ENCODE data around the gene KCTD18. TPM values are rescaled to one million over a fixed set of nuclear protein-coding genes. Genes with fewer than 3 reads are reported as not detected.

Gene KCTD18
- total and polyA plus RNA-seq, 2 of the 8 experiments (the other 6 are each of a cell fraction or from before 2014, with no cell fraction given), result 1.6 to 3.1 TPM

DNA sequence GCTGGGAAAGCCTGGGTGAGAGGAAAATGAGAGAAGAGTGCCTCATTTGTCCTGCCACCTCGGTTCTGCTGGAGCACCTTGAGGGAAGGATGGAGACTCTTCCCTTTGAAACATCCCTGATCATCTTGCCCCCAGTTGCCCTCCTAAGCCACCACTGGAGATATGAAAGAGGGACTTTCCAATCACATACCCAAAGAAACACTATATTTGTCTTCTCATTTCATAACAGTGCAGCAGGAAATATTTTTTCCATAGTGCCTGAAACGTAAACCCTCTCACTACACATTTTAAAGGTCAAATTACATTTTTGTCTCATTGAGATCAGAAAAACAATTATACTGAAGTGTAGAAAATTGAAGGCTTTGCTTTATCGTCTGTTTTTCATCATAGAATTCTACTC lies 63.3 kb downstream of the KCTD18 start:
- no peak overlapping the region for H2BK120ac ChIP-seq (replicated peaks; ENCODE audit: low read depth, low read length)
- no peak overlapping the region for H4K5ac ChIP-seq (ENCODE audit: insufficient read length, low read depth, low read length)
- H3K23me2 ChIP-seq (ENCODE audit: low read depth, low read length), result no peaks in the 10 kb centered on the region
- H3K56ac ChIP-seq (replicated peaks; ENCODE audit: insufficient read length, low read depth, low read length), result no peak overlapping the region
- no peaks in the 10 kb centered on the region for H3K79me1 ChIP-seq (ENCODE audit: low read depth, low read length)
- no peaks in the 10 kb centered on the region for H3K27me3 ChIP-seq (replicated peaks in 1 of 4; ENCODE audit: control insufficient read depth in 3 of 4, extremely low read depth in 1 of 4, insufficient read depth in 3 of 4, low read length in 3 of 4)
- H3K79me2 ChIP-seq (ENCODE audit: control insufficient read depth in 1 of 2, insufficient read depth in 2 of 2, low read length in 2 of 2), result no peaks in the 10 kb centered on the region
- DNase-seq (ENCODE audit: low read depth in 1 of 2, low spot score in 2 of 2) (no peak), FAIRE-seq (no peak)
- H3K9ac ChIP-seq (replicated peaks in 1 of 4; ENCODE audit: extremely low read depth in 1 of 4, low read depth in 3 of 4, low read length in 3 of 4), result no peak overlapping the region
- no peak overlapping the region for H2AK5ac ChIP-seq (ENCODE audit: low read depth, low read length)
- H3K23ac ChIP-seq (ENCODE audit: insufficient read length), result no peak overlapping the region
- POLR2A ChIA-PET (ENCODE audit: partially characterized antibody), result interaction anchor here (0.8 kb wide), 1 partner anchor 14 kb away, joined by 3 read pairs; no protein-coding TSS in a partner anchor
- no peak overlapping the region for H4K8ac ChIP-seq (ENCODE audit: extremely low read depth, insufficient read depth, low read length)
- no peaks in the 10 kb centered on the region for H3K4me1 ChIP-seq (replicated peaks in 1 of 4; ENCODE audit: control insufficient read depth in 3 of 4, insufficient read depth in 4 of 4, low read length in 3 of 4)
- TF ChIP-seq TEAD4 (IDR thresholded peaks at IDR 0.05; ENCODE audit: low read depth, low read length) (no peak), PHF8 (conservative IDR thresholded peaks at IDR 0.05; ENCODE audit: low read depth, low read length) (no peak), CREB1 (IDR thresholded peaks at IDR 0.05) (no peak), TCF12 (IDR thresholded peaks at IDR 0.05; ENCODE audit: low read depth, low read length) (no peak), SAP30 (IDR thresholded peaks at IDR 0.05; ENCODE audit: insufficient read depth, insufficient replicate concordance, low read length) (no peak), CHD1 (IDR thresholded peaks at IDR 0.05; ENCODE audit: low read depth, low read length) (no peak), SIN3A (conservative IDR thresholded peaks at IDR 0.05 in 1 of 2, IDR thresholded peaks at IDR 0.05 in 1 of 2; ENCODE audit: low read depth in 1 of 2, low read length in 2 of 2) (no peak)
- TF ChIP-seq, protein P1, sequence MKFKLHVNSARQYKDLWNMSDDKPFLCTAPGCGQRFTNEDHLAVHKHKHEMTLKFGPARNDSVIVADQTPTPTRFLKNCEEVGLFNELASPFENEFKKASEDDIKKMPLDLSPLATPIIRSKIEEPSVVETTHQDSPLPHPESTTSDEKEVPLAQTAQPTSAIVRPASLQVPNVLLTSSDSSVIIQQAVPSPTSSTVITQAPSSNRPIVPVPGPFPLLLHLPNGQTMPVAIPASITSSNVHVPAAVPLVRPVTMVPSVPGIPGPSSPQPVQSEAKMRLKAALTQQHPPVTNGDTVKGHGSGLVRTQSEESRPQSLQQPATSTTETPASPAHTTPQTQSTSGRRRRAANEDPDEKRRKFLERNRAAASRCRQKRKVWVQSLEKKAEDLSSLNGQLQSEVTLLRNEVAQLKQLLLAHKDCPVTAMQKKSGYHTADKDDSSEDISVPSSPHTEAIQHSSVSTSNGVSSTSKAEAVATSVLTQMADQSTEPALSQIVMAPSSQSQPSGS (IDR thresholded peaks at IDR 0.05; ENCODE audit: low read length), result no peak
- H4K20me1 ChIP-seq (replicated peaks in 1 of 2; ENCODE audit: control insufficient read depth in 1 of 2, insufficient read depth in 2 of 2, low read length in 2 of 2), result peaks cover 0 to 2% of the 10 kb centered on the region in 2 experiments
- H3K27ac ChIP-seq (ENCODE audit: low read depth, low read length), result no peak overlapping the region
- H2BK5ac ChIP-seq (ENCODE audit: low read depth, low read length), result no peak overlapping the region
- H2BK20ac ChIP-seq (ENCODE audit: low read length), result no peak overlapping the region
- no peak overlapping the region for H3K4me3 ChIP-seq (ENCODE audit: extremely low read depth in 1 of 4, insufficient read depth in 2 of 4, low read depth in 3 of 4, low read length in 4 of 4)
- no peak overlapping the region for H2BK15ac ChIP-seq (ENCODE audit: low read length)
- H2AFZ ChIP-seq (ENCODE audit: low read length), result no peak overlapping the region
- CTCF ChIA-PET (ENCODE audit: partially characterized antibody), result no interaction called here
- 89% methylated on average over 3 of the region's 3 CpGs; no CpG with 5 or more reads in 1 of the 2 experiments for WGBS, 2 experiments (ENCODE audit: extremely low coverage in 1 of 2, insufficient coverage in 1 of 2, insufficient read length in 1 of 2, insufficient replicate concordance in 2 of 2, low coverage in 1 of 2, low lambda C conversion rate in 2 of 2, missing lambda C conversion rate in 1 of 2)
- H2BK12ac ChIP-seq (ENCODE audit: low read depth, low read length), result no peak overlapping the region
- H3K4me2 ChIP-seq (ENCODE audit: insufficient read depth in 1 of 2, low read depth in 2 of 2, low read length in 2 of 2), result no peak overlapping the region
- H3K18ac ChIP-seq (ENCODE audit: extremely low read depth, low read length), result no peak overlapping the region
- H4K91ac ChIP-seq (replicated peaks; ENCODE audit: insufficient read length, low read length), result no peak overlapping the region
- H3K14ac ChIP-seq (ENCODE audit: insufficient read length), result no peak overlapping the region
- peaks cover 5 to 52% (median 32%) of the 10 kb centered on the region in 4 experiments; a peak in 7 of 8 replicates for H3K36me3 ChIP-seq (ENCODE audit: control insufficient read depth in 2 of 4, insufficient read depth in 4 of 4, low read length in 3 of 4)
- H3K4ac ChIP-seq (replicated peaks; ENCODE audit: insufficient read length, low read depth, low read length), result no peak overlapping the region
- H3K9me3 ChIP-seq (ENCODE audit: insufficient read depth in 2 of 2, low read depth in 1 of 2, low read length in 1 of 2), result no peaks in the 10 kb centered on the region
